Tibial artery (tissue), 4 donors: ENCODE measurements around the gene LTBP4.

Experiments
- DNase-seq, 2 donors: peaks; one replicate each; pipeline ENCODE4 v3.0.0-alpha.2; 2019
- H3K27ac ChIP-seq, 2 donors: fragments of 200-600 bp; sonication (generic) in 1 of 2; 1 replicate in 1 of 2; 2 replicates in 1 of 2; pipeline ENCODE4 v1.5.1; 2018 to 2019; ENCODE audit warnings: mild to moderate bottlenecking in 1 of 2
- H3K27me3 ChIP-seq, 2 donors: fragments of 200-600 bp; sonication (generic) in 1 of 2; one replicate each; pipeline versions ENCODE4 v1.5.1 to v1.6.0; 2016 to 2019
- H3K36me3 ChIP-seq, 3 donors: fragments of 200-600 bp; sonication (generic) in 2 of 3; one replicate each; pipeline ENCODE4 v1.5.1; 2016 to 2019; ENCODE audit warnings: mild to moderate bottlenecking in 2 of 3
- H3K4me1 ChIP-seq, 4 donors: fragments of 200-600 bp; sonication (generic) in 2 of 4; 1 replicate in 3 of 4; 2 replicates in 1 of 4; pipeline ENCODE4 v1.5.1; 2016 to 2019
- H3K4me3 ChIP-seq, 2 donors: fragments of 200-600 bp; sonication (generic) in 1 of 2; 1 replicate in 1 of 2; 2 replicates in 1 of 2; pipeline ENCODE4 v1.5.1; 2018 to 2019; ENCODE audit warnings: mild to moderate bottlenecking in 2 of 2
- H3K9me3 ChIP-seq, 3 donors: fragments of 200-600 bp; sonication (generic) in 1 of 3; one replicate each; pipeline ENCODE4 v1.5.1; 2016 to 2019
- intact Hi-C: fragments of 100-400 bp; cut with DNase I; formaldehyde crosslinking; loops from one replicate; pipeline ENCODE4 v1.15.0; 2023; ENCODE audit warnings: low total_unique reads
- TF ChIP-seq, protein P1 (sequence below), 2 experiments: fragments of 200-600 bp in 1 of 2; fragments of 450-650 bp in 1 of 2; IDR thresholded peaks; one replicate each; pipeline ENCODE4 v1.5.1; 2017 to 2019; ENCODE audit warnings: antibody characterized with exemption in 2 of 2, mild to moderate bottlenecking in 1 of 2, moderate library complexity in 1 of 2

LTBP4 gene, protein sequence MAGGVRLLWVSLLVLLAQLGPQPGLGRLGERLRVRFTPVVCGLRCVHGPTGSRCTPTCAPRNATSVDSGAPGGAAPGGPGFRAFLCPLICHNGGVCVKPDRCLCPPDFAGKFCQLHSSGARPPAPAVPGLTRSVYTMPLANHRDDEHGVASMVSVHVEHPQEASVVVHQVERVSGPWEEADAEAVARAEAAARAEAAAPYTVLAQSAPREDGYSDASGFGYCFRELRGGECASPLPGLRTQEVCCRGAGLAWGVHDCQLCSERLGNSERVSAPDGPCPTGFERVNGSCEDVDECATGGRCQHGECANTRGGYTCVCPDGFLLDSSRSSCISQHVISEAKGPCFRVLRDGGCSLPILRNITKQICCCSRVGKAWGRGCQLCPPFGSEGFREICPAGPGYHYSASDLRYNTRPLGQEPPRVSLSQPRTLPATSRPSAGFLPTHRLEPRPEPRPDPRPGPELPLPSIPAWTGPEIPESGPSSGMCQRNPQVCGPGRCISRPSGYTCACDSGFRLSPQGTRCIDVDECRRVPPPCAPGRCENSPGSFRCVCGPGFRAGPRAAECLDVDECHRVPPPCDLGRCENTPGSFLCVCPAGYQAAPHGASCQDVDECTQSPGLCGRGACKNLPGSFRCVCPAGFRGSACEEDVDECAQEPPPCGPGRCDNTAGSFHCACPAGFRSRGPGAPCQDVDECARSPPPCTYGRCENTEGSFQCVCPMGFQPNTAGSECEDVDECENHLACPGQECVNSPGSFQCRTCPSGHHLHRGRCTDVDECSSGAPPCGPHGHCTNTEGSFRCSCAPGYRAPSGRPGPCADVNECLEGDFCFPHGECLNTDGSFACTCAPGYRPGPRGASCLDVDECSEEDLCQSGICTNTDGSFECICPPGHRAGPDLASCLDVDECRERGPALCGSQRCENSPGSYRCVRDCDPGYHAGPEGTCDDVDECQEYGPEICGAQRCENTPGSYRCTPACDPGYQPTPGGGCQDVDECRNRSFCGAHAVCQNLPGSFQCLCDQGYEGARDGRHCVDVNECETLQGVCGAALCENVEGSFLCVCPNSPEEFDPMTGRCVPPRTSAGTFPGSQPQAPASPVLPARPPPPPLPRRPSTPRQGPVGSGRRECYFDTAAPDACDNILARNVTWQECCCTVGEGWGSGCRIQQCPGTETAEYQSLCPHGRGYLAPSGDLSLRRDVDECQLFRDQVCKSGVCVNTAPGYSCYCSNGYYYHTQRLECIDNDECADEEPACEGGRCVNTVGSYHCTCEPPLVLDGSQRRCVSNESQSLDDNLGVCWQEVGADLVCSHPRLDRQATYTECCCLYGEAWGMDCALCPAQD (N-terminal part only)

DNA sequence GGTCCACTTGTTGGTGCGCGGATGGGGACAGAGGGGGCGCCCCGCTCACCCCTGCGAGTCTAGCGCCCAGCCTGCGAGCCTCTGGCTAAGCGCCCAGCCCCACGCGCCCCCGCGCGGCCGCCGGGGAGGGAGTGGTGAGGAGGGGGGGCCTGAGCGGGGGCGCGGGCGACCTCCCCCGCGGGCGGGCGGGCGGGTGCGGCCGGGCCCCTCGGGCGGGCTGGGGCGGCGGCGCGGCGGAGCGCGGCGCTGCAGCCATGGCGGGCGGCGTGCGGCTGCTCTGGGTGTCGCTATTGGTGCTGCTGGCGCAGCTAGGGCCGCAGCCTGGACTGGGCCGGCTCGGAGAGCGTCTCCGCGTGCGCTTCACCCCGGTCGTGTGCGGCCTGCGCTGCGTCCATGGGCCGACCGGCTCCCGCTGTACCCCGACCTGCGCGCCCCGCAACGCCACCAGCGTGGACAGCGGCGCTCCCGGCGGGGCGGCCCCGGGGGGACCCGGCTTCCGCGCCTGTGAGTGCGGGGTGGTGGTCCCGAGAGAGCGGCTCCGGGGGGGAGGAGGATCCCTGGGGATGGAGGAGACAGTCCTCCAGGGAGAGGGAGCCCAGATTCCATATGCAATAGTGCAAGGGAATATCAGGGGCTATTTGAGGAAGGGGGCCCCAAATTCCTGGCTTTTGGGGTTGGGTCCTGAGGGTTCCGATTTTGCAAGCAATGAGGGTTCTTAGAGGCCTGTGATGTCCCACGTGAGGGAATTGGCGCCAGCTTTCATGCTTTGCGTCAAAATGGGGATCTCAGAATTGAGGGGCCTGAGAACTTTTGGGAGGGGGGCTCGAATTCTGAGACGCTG, at the start of gene LTBP4:
LTBP4 (plus strand) TSS at position 236 of the 841 bp plus-strand sequence; CDS start at position 255, 19 bp downstream.
- peak within 1 kb of the TSS; percentile 86 to 90 for H3K27ac ChIP-seq
- peak within 1 kb of the TSS; percentile 67 to 87 for H3K4me3 ChIP-seq
- TF ChIP-seq, protein P1, sequence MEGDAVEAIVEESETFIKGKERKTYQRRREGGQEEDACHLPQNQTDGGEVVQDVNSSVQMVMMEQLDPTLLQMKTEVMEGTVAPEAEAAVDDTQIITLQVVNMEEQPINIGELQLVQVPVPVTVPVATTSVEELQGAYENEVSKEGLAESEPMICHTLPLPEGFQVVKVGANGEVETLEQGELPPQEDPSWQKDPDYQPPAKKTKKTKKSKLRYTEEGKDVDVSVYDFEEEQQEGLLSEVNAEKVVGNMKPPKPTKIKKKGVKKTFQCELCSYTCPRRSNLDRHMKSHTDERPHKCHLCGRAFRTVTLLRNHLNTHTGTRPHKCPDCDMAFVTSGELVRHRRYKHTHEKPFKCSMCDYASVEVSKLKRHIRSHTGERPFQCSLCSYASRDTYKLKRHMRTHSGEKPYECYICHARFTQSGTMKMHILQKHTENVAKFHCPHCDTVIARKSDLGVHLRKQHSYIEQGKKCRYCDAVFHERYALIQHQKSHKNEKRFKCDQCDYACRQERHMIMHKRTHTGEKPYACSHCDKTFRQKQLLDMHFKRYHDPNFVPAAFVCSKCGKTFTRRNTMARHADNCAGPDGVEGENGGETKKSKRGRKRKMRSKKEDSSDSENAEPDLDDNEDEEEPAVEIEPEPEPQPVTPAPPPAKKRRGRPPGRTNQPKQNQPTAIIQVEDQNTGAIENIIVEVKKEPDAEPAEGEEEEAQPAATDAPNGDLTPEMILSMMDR (IDR thresholded peaks at IDR 0.05): peak in 1 of 2 experiments; percentile 9
- H3K27me3 ChIP-seq: peaks cover 0 to 7% of the 10 kb centered on the region in 2 donors
- peaks cover 0 to 94% (median 81%) of the 10 kb centered on the region in 4 donors for H3K4me1 ChIP-seq
- H3K9me3 ChIP-seq: no peaks in the 10 kb centered on the region
- no peaks in the 10 kb centered on the region for H3K36me3 ChIP-seq
- intact Hi-C loops: no loop called here
- peak; percentile 56 to 88 for DNase-seq

DNA sequence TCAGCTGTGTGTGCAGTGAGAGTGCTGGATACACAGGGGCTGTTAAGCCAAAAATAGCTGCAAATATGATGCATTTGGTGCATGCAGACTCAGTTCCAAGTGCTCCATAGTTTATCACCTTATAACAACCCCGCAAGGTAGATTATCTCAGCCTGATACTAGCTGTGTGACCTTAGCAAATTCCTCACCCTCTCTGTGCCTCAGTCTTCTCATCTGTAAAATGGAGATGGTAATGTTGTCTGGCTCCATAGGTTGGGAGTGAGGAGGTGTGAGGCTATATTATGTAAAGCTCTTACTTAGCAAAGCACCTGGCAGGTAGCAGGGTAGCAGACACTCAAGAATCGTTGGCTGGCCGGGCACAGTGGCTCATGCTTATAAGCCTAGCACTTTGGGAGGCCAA, 48.3 kb upstream of the LTBP4 start:
- H3K27me3 ChIP-seq: peaks cover 0 to 41% of the 10 kb centered on the region in 2 donors
- TF ChIP-seq, protein P1 (IDR thresholded peaks at IDR 0.05): no peak
- H3K27ac ChIP-seq: no peak overlapping the region
- intact Hi-C loops: no loop called here
- H3K9me3 ChIP-seq: no peaks in the 10 kb centered on the region
- H3K4me1 ChIP-seq: peaks cover 0 to 10% (median 7%) of the 10 kb centered on the region in 4 donors
- H3K36me3 ChIP-seq: no peaks in the 10 kb centered on the region
- no peak for DNase-seq
- H3K4me3 ChIP-seq: no peak overlapping the region

DNA sequence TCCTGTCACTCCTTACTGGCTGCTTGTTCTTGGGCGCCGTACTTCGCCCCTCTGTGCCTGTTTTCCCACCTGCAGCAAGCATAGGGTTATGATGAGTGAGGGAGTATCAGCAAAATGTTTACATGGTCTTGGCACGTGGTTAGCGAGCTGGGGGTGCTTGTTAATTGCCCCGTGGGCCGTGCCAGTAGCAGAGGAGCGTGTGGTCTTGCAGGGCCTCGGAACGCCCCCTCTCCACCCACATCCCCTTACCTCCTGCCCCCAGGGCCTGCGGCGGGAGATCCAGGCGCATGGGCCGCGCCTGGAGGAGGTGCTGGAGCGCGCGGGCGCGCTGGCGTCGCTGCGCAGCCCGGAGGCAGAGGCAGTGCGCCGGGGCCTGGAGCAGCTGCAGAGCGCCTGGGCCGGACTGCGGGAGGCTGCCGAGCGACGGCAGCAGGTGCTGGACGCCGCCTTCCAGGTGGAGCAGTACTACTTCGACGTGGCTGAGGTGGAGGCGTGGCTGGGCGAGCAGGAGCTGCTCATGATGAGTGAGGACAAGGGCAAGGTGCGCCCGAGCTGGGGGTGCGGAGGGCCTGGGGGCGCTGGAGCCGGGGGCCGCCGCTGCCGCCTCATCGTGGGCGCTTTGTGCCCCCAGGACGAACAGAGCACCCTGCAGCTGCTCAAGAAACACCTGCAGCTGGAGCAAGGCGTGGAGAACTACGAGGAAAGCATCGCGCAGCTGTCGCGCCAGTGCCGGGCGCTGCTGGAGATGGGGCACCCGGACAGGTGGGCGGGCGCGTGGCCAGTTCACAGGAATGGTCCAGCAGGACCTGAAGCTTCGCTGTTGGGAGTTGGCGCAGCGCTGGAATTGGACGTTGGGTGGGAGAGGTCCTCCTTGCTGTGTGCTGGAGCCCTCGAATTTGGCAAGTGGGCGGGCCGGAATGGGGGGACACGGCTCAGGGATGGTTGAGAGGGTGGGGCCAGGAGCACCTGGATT, 47.0 kb upstream of the LTBP4 start:
- intact Hi-C loops: no loop called here
- H3K9me3 ChIP-seq: no peaks in the 10 kb centered on the region
- H3K36me3 ChIP-seq: no peaks in the 10 kb centered on the region
- TF ChIP-seq, protein P1 (IDR thresholded peaks at IDR 0.05): no peak
- H3K4me1 ChIP-seq: peaks cover 0 to 7% (median 6%) of the 10 kb centered on the region in 4 donors
- H3K4me3 ChIP-seq: no peak overlapping the region
- no peak for DNase-seq
- peaks cover 0 to 41% of the 10 kb centered on the region in 2 donors for H3K27me3 ChIP-seq
- no peak overlapping the region for H3K27ac ChIP-seq

DNA sequence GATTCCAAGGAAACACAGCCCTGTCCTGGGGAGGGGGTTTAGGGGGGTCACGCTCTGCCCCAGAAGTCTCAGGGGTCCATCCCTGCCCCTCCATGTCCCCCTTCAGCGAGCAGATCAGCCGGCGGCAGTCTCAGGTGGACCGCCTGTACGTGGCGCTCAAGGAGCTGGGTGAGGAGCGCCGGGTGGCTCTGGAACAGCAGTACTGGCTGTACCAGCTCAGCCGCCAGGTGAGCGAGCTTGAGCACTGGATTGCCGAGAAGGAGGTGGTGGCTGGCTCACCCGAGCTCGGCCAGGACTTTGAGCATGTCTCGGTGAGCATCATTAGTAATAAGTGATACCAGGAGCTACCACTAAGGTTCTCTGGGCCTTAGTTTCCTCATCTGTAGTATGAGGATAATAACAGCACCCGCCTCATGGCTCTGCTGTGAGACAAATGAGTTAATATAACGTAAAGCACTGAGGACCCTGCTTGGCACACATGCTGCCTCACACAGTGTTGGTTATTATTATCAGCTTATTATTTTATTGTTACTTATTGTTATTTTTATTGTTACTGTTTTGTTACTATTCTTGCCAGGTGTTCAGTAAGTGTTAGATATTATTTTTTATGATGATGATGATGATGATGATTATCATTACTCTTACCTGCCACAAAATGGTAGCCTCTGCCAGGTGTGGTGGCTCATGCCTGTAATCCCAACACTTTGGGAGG, 45.0 kb upstream of the LTBP4 start:
- no peak for DNase-seq
- peaks cover 0 to 50% of the 10 kb centered on the region in 2 donors for H3K27me3 ChIP-seq
- no peak overlapping the region for H3K27ac ChIP-seq
- no peak overlapping the region for H3K4me3 ChIP-seq
- H3K4me1 ChIP-seq: peaks cover 0 to 5% (median 4%) of the 10 kb centered on the region in 4 donors
- intact Hi-C loops: no loop called here
- no peaks in the 10 kb centered on the region for H3K36me3 ChIP-seq
- TF ChIP-seq, protein P1 (IDR thresholded peaks at IDR 0.05): no peak
- no peaks in the 10 kb centered on the region for H3K9me3 ChIP-seq
